Psoas muscle (tissue), 8 donors: ENCODE data around the gene CHN1. TPM values are rescaled to one million over a fixed set of nuclear protein-coding genes. Genes with fewer than 3 reads are reported as not detected.

Experiments
- ATAC-seq, 4 donors: fragments of 200-7000 bp; cut with Tn5 transposase; one replicate each; pipeline ENCODE4 v1.9.1; 2020; ENCODE audit warnings: moderate library complexity in 3 of 4, mild to moderate bottlenecking in 2 of 4
- DNase-seq, 2 donors: peaks; one replicate each; pipeline ENCODE4 v3.0.0-alpha.2; 2020
- H3K27ac ChIP-seq: fragments of 200-600 bp; one replicate; pipeline ENCODE4 v1.8.0; 2022
- H3K27me3 ChIP-seq, 3 donors: fragments of 200-600 bp in 1 of 3; one replicate each; pipeline versions ENCODE4 v1.6.1 to v1.8.0; 2013 to 2022; ENCODE audit warnings: low read length in 2 of 3, mild to moderate bottlenecking in 2 of 3, moderate library complexity in 1 of 3; ENCODE audit not compliant: insufficient read depth in 3 of 3
- H3K36me3 ChIP-seq, 2 donors: fragments of 200-600 bp in 1 of 2; one replicate each; pipeline versions ENCODE4 v1.6.1 to v1.8.0; 2013 to 2022; ENCODE audit warnings: low read depth in 1 of 2, mild to moderate bottlenecking in 1 of 2, moderate library complexity in 1 of 2; ENCODE audit not compliant: insufficient read depth in 1 of 2
- H3K4me1 ChIP-seq: fragments of 200-600 bp; one replicate; pipeline ENCODE4 v1.8.0; 2022
- H3K4me3 ChIP-seq: fragments of 200-600 bp; one replicate; pipeline ENCODE4 v1.8.0; 2022; ENCODE audit warnings: mild to moderate bottlenecking
- H3K9me3 ChIP-seq: fragments of 200-600 bp; one replicate; pipeline ENCODE4 v1.8.0; 2022
- CTCF ChIP-seq: fragments of 200-600 bp; IDR thresholded peaks from one replicate; pipeline ENCODE4 v1.8.0; 2022; ENCODE audit warnings: antibody characterized with exemption
- WGBS, 3 donors: extraction: QIAGEN DNeasy Blood & Tissue Kit; methylation state at CpG; one replicate each; pipeline versions ENCODE4 v1.1.6 to v1.1.7; 2013; 5-methylcytosine and 5-hydroxymethylcytosine counted together
- intact Hi-C, 2 donors: fragments of 100-400 bp; cut with DNase I; formaldehyde crosslinking; loops; one replicate each; pipeline versions ENCODE4 v1.11.0 to v1.14.2; 2022
- polyA plus RNA-seq, 3 donors: library from polyadenylated mRNA; stranded (reverse); fragments of 200-250 nt; gene quantifications; one replicate each; pipeline ENCODE4 v1.2.3, GENCODE V29; 2013
- total RNA-seq, 4 donors: library from RNA; stranded (reverse); fragmentation: NEBNext Ultra II Directional in 2 of 4; extraction: Animal tissue kit (Norgen Biotek cat#: 25700) in 2 of 4; gene quantifications; one replicate each; pipeline versions ENCODE4 v1.2.1 to v1.2.4, GENCODE V29; 2021 to 2023
- donor health status: healthy with polysubstance abuse.
- donor health status: DM: no; HTN: no; CAD: no; lungs with moderate emphysema.
- donor health status: Bipolar disorder and iron deficiency.
- donor health status: healthy.
- donor health status: DM: yes; HTN: yes; CAD: no.
- donor health status: DM: no; HTN: no; CAD: no.
- donor health status: DM: no; HTN: no; CAD: no.
- donor health status: DM: yes; HTN: yes; CAD: no.

CHN1 gene
- total and polyA plus RNA-seq, 7 donors: 1.8 to 4.2 (median 2.3) TPM

- 73 to 84% (median 75%) methylated on average over 3 of the region's 3 CpGs for WGBS, 3 donors
- intact Hi-C loops: no loop called here
- H3K36me3 ChIP-seq: no peaks in the 10 kb centered on the region
- no peaks in the 10 kb centered on the region for H3K4me1 ChIP-seq
- DNase-seq (no peak), ATAC-seq (no peak)
- H3K9me3 ChIP-seq: no peaks in the 10 kb centered on the region
- no peak for TF ChIP-seq CTCF
- H3K27me3 ChIP-seq: peaks cover 0 to 51% (median 0%) of the 10 kb centered on the region in 3 donors
- H3K27ac ChIP-seq: no peak overlapping the region
- no peak overlapping the region for H3K4me3 ChIP-seq
Observed at GRCh38 chr2:175007510-175007909, 2.3 kb upstream of the CHN1 start.

- ATAC-seq (no peak), DNase-seq (no peak)
- 85 to 94% (median 89%) methylated on average over 2 of the region's 2 CpGs for WGBS, 3 donors
- TF ChIP-seq CTCF: no peak
- Histone ChIP-seq H3K27ac (no peak overlapping the region), H3K36me3 (no peaks in the 10 kb centered on the region), H3K4me3 (no peak overlapping the region), H3K4me1 (no peaks in the 10 kb centered on the region), H3K9me3 (no peaks in the 10 kb centered on the region), H3K27me3 (peaks cover 0 to 61% (median 0%) of the 10 kb centered on the region in 3 donors)
- intact Hi-C loops: no loop called here
Observed at GRCh38 chr2:175006281-175006680, 1.1 kb upstream of the CHN1 start.

- no peak for DNase-seq
- H3K36me3 ChIP-seq: no peaks in the 10 kb centered on the region
- peak; percentile 23 to 62 (median 54) for ATAC-seq
- no peaks in the 10 kb centered on the region for H3K9me3 ChIP-seq
- TF ChIP-seq CTCF: no peak
- 32 to 41% (median 37%) methylated on average over 9 of the region's 9 CpGs for WGBS, 3 donors
- no peaks in the 10 kb centered on the region for H3K4me1 ChIP-seq
- peaks cover 0 to 61% (median 0%) of the 10 kb centered on the region in 3 donors for H3K27me3 ChIP-seq
- intact Hi-C loops: no loop called here
- peak overlapping the region; percentile 0 for H3K27ac ChIP-seq
- H3K4me3 ChIP-seq: peak overlapping the region; percentile 76
Observed at GRCh38 chr2:175005733-175006264, 618 bp upstream of the CHN1 start.

- Histone ChIP-seq H3K27ac (peak overlapping the region; percentile 0), H3K36me3 (no peaks in the 10 kb centered on the region), H3K4me1 (no peaks in the 10 kb centered on the region), H3K4me3 (peak overlapping the region; percentile 76), H3K9me3 (no peaks in the 10 kb centered on the region), H3K27me3 (peaks cover 0 to 61% (median 0%) of the 10 kb centered on the region in 3 donors)
- WGBS, 3 donors: 0 to 1% (median 1%) methylated on average over 25 to 32 of the region's 32 CpGs
- intact Hi-C loops: no loop called here
- TF ChIP-seq CTCF: no peak
- ATAC-seq (peak in 3 of 4 donors; percentile 34 to 46 (median 39)), DNase-seq (no peak)
Observed at GRCh38 chr2:175004730-175004979, 526 bp downstream of the CHN1 start.
